Prostate gland (tissue), 2 donors: ENCODE results near the gene ITPKA.

Source experiments
- CTCF ChIP-seq, 4 experiments: fragments of 200-600 bp in 2 of 4; fragments of 450-650 bp in 2 of 4; sonication (generic) in 2 of 4; IDR thresholded peaks; 1 replicate in 3 of 4; 2 replicates in 1 of 4; pipeline ENCODE4 v1.5.1; 2016 to 2019; ENCODE audit warnings: antibody characterized with exemption in 4 of 4, mild to moderate bottlenecking in 2 of 4, moderate library complexity in 2 of 4
- POLR2A ChIP-seq: fragments of 450-650 bp; IDR thresholded peaks from one replicate; pipeline ENCODE4 v1.6.1; 2016; ENCODE audit warnings: antibody characterized with exemption, mild to moderate bottlenecking

- TF ChIP-seq CTCF (IDR thresholded peaks at IDR 0.05), result no peak
- no peak for TF ChIP-seq POLR2A
These were observed 7.7 kb downstream of the ITPKA start for GRCh38 chr15:41501191-41501917.
